ENCODE data around the gene HSD17B1. TPM values are rescaled to one million over a fixed set of nuclear protein-coding genes. Genes with fewer than 3 reads are reported as not detected.

Gene HSD17B1
- total and polyA plus RNA-seq, 2 of the 13 experiments (the other 11 are each of a cell fraction or from before 2014, with no cell fraction given), result 0.54 to 0.93 TPM

- TF ChIP-seq E2F5 (CRISPR knock-in tag; conservative IDR thresholded peaks at IDR 0.05) (no peak; the same call in 1 of the 2 replicates), FOXK1 (CRISPR knock-in tag; IDR thresholded peaks at IDR 0.05; ENCODE audit: borderline replicate concordance, low read depth) (peak; percentile 82; the same call in 1 of the 2 replicates), HCFC1 (IDR thresholded peaks at IDR 0.05; ENCODE audit: low read depth, low read length) (peak; percentile 40), NONO (IDR thresholded peaks at IDR 0.05) (no peak), NONO (CRISPR knock-in tag; conservative IDR thresholded peaks at IDR 0.05) (peak; percentile 95), SMARCE1 (IDR thresholded peaks at IDR 0.05; ENCODE audit: borderline replicate concordance) (no peak), AKAP8 (CRISPR knock-in tag; IDR thresholded peaks at IDR 0.05) (peak; percentile 95), ZMYM3 (CRISPR knock-in tag; IDR thresholded peaks at IDR 0.05) (peak; percentile 47; the same call in 1 of the 2 replicates), ETS1 (CRISPR knock-in tag; IDR thresholded peaks at IDR 0.05) (no peak), ZNF878 (CRISPR knock-in tag; IDR thresholded peaks at IDR 0.05) (no peak; the same call in none of the 2 replicates), ZNF17 (CRISPR knock-in tag; IDR thresholded peaks at IDR 0.05) (no peak), IKZF4 (CRISPR knock-in tag; IDR thresholded peaks at IDR 0.05; ENCODE audit: borderline replicate concordance, low read depth, not compliant biosample characterization) (no peak), ZNF33A (CRISPR knock-in tag; IDR thresholded peaks at IDR 0.05; ENCODE audit: borderline replicate concordance) (no peak), ZKSCAN1 (IDR thresholded peaks at IDR 0.05; ENCODE audit: low read length) (no peak), SRF (IDR thresholded peaks at IDR 0.05; ENCODE audit: low read depth, low read length) (no peak), CHD2 (IDR thresholded peaks at IDR 0.05; ENCODE audit: low read depth, low read length) (peak; percentile 57; the same call in 1 of the 2 replicates), ATRX (CRISPR knock-in tag; IDR thresholded peaks at IDR 0.05; ENCODE audit: borderline replicate concordance) (no peak)
- TF ChIP-seq, protein P1, sequence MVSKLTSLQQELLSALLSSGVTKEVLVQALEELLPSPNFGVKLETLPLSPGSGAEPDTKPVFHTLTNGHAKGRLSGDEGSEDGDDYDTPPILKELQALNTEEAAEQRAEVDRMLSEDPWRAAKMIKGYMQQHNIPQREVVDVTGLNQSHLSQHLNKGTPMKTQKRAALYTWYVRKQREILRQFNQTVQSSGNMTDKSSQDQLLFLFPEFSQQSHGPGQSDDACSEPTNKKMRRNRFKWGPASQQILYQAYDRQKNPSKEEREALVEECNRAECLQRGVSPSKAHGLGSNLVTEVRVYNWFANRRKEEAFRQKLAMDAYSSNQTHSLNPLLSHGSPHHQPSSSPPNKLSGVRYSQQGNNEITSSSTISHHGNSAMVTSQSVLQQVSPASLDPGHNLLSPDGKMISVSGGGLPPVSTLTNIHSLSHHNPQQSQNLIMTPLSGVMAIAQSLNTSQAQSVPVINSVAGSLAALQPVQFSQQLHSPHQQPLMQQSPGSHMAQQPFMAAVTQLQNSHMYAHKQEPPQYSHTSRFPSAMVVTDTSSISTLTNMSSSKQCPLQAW (CRISPR knock-in tag; IDR thresholded peaks at IDR 0.05), result peak; percentile 90
- TF ChIP-seq, protein P2, sequence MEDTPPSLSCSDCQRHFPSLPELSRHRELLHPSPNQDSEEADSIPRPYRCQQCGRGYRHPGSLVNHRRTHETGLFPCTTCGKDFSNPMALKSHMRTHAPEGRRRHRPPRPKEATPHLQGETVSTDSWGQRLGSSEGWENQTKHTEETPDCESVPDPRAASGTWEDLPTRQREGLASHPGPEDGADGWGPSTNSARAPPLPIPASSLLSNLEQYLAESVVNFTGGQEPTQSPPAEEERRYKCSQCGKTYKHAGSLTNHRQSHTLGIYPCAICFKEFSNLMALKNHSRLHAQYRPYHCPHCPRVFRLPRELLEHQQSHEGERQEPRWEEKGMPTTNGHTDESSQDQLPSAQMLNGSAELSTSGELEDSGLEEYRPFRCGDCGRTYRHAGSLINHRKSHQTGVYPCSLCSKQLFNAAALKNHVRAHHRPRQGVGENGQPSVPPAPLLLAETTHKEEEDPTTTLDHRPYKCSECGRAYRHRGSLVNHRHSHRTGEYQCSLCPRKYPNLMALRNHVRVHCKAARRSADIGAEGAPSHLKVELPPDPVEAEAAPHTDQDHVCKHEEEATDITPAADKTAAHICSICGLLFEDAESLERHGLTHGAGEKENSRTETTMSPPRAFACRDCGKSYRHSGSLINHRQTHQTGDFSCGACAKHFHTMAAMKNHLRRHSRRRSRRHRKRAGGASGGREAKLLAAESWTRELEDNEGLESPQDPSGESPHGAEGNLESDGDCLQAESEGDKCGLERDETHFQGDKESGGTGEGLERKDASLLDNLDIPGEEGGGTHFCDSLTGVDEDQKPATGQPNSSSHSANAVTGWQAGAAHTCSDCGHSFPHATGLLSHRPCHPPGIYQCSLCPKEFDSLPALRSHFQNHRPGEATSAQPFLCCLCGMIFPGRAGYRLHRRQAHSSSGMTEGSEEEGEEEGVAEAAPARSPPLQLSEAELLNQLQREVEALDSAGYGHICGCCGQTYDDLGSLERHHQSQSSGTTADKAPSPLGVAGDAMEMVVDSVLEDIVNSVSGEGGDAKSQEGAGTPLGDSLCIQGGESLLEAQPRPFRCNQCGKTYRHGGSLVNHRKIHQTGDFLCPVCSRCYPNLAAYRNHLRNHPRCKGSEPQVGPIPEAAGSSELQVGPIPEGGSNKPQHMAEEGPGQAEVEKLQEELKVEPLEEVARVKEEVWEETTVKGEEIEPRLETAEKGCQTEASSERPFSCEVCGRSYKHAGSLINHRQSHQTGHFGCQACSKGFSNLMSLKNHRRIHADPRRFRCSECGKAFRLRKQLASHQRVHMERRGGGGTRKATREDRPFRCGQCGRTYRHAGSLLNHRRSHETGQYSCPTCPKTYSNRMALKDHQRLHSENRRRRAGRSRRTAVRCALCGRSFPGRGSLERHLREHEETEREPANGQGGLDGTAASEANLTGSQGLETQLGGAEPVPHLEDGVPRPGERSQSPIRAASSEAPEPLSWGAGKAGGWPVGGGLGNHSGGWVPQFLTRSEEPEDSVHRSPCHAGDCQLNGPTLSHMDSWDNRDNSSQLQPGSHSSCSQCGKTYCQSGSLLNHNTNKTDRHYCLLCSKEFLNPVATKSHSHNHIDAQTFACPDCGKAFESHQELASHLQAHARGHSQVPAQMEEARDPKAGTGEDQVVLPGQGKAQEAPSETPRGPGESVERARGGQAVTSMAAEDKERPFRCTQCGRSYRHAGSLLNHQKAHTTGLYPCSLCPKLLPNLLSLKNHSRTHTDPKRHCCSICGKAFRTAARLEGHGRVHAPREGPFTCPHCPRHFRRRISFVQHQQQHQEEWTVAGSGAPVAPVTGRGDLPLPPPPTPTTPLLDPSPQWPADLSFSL (CRISPR knock-in tag; IDR thresholded peaks at IDR 0.05), result no peak
These were observed 1.8 kb downstream of the HSD17B1 start (continued) for GRCh38 chr17:42554250-42555121.
